ENCODE measurements around the gene ANKRD16.
"Not testable (repeated sequence)": the region's sequence is repeated elsewhere in the genome, so short reads cannot be mapped to it uniquely, and the experiment has no call there.

The ANKRD16 gene

GRCh38 chr10:5829267-5829666 lies 60.4 kb downstream of the ANKRD16 start:
- H3K9me3 Mint-ChIP-seq = no peaks in the 10 kb centered on the region

DNA sequence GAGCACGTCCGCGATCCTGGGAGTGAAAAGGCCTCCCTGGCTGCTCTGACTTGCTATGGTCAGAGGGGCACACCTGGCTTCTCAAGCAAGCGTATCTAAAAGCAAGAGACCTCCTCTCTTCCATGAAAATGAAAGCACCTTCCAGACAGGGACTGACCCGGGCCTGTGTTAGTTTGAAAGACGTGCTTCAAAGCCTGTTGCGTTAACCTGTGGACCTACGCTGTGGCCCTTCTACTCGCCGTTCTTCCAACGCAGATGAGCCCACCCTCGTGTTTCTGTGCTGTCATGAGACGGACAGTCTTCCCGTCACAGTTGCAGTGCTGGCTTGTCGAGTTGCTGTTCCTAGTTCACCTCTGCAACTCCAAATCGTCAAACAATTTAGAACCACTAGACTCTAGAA lies 61.0 kb downstream of the ANKRD16 start:
- H3K27me3 Mint-ChIP-seq = no peaks in the 10 kb centered on the region
- H3K9me3 Mint-ChIP-seq = no peaks in the 10 kb centered on the region
- ATAC-seq (ENCODE audit: low read depth) (no peak), DNase-seq (ENCODE audit: low spot score in 2 of 2) (no peak)
- no peak overlapping the region for H3K4me3 Mint-ChIP-seq
- no peaks in the 10 kb centered on the region for H3K36me3 Mint-ChIP-seq
- H3K27ac Mint-ChIP-seq = no peak overlapping the region
- H3K4me1 Mint-ChIP-seq = peaks cover 2% of the 10 kb centered on the region

More at GRCh38 chr10:5829267-5829666, 60.4 kb downstream of the ANKRD16 start:
- Mint-ChIP-seq H3K4me1 (peaks cover 5% of the 10 kb centered on the region), H3K36me3 (no peaks in the 10 kb centered on the region), H3K4me3 (no peak overlapping the region), H3K27me3 (no peaks in the 10 kb centered on the region), H3K27ac (no peak overlapping the region)
- DNase-seq (ENCODE audit: low spot score in 2 of 2) (no peak), ATAC-seq (ENCODE audit: low read depth) (no peak)

GRCh38 chr10:5827841-5828240 lies 61.9 kb downstream of the ANKRD16 start:
- H3K4me1 Mint-ChIP-seq = peaks cover 2% of the 10 kb centered on the region
- no peaks in the 10 kb centered on the region for H3K27me3 Mint-ChIP-seq
- no peak overlapping the region for H3K4me3 Mint-ChIP-seq
- no peaks in the 10 kb centered on the region for H3K9me3 Mint-ChIP-seq
- H3K36me3 Mint-ChIP-seq = no peaks in the 10 kb centered on the region
- ATAC-seq (ENCODE audit: low read depth) = no peak
- no peak overlapping the region for H3K27ac Mint-ChIP-seq
- DNase-seq (ENCODE audit: low spot score in 2 of 2) = no peak

DNA sequence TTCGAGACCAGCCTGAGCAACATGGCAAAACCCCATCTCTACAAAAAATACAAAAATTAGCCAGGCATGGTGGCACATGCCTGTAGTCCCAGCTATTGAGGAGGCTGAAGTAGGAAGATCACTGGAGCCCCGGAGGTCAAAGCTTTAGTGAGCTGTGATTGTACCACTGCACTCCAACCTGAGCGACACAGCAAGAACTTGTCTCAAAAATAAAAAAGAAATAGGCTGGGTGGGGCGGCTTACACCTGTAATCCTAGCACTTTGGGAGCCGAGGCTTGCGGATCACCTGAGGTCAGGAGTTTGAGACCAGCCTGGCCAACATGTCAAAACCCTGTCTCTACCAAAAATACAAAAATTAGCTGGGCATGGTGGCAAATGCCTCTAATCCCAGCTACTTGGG lies 63.2 kb downstream of the ANKRD16 start:
- ATAC-seq (ENCODE audit: low read depth); DNase-seq (ENCODE audit: low spot score in 2 of 2); H3K36me3 Mint-ChIP-seq; H3K4me3 Mint-ChIP-seq; H3K4me1 Mint-ChIP-seq; H3K9me3 Mint-ChIP-seq; H3K27ac Mint-ChIP-seq; H3K27me3 Mint-ChIP-seq: not testable (repeated sequence)

- Mint-ChIP-seq H3K9me3 (no peaks in the 10 kb centered on the region), H3K27ac (peak overlapping the region; percentile 94), H3K4me1 (peaks cover 40% of the 10 kb centered on the region), H3K4me3 (peak overlapping the region; percentile 52), H3K27me3 (no peaks in the 10 kb centered on the region), H3K36me3 (peaks cover 1% of the 10 kb centered on the region)
- no peak for DNase-seq (ENCODE audit: low spot score in 2 of 2)
- peak; percentile 60 for ATAC-seq (ENCODE audit: low read depth)
Observed at GRCh38 chr10:5818894-5819293, 70.8 kb downstream of the ANKRD16 start.

- ATAC-seq (ENCODE audit: low read depth) = no peak
- Mint-ChIP-seq H3K36me3 (peaks cover 1% of the 10 kb centered on the region), H3K4me1 (peaks cover 40% of the 10 kb centered on the region), H3K9me3 (no peaks in the 10 kb centered on the region), H3K4me3 (no peak overlapping the region), H3K27me3 (no peaks in the 10 kb centered on the region), H3K27ac (peak overlapping the region; percentile 68)
- no peak for DNase-seq (ENCODE audit: low spot score in 2 of 2)
Observed at GRCh38 chr10:5818048-5818331, 71.7 kb downstream of the ANKRD16 start.

DNA sequence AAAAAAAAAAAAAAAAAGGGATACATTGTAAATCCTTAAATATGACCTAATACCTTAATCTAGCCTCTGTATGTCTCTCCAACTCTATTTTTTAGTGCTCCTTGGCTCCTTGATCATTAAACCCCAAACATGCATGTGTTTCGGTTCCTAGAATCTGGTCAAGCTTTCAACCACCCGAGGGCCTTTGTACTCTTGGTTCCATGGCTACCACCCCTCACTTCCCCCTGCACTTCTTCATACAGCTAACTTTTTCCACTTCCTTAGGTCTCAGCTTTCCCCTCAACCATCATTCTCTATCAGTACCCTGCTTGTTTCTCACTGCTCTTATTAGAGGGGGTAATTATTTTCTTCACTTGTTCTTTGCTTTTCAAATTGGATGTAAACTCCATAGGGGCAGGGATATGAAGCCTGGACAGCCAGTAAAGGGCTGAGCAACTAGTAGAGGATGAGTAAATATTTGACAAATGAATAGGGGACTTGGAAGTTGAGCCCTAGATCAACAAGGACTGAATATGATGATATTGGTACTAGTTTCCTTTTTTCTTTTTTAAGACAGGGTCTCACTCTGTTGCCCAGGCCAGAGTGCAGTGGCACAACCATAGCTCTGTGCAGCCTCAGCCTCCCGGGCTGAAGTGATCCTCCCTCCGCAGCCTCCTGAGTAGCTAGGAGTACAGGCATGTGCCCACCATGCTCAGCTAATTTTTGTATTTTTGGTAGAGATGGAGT lies 72.2 kb downstream of the ANKRD16 start:
- no peak for DNase-seq (ENCODE audit: low spot score in 2 of 2)
- H3K4me1 Mint-ChIP-seq = peaks cover 40% of the 10 kb centered on the region
- H3K4me3 Mint-ChIP-seq = peak overlapping the region; percentile 71
- no peaks in the 10 kb centered on the region for H3K9me3 Mint-ChIP-seq
- H3K27me3 Mint-ChIP-seq = no peaks in the 10 kb centered on the region
- peaks cover 1% of the 10 kb centered on the region for H3K36me3 Mint-ChIP-seq
- no peak for ATAC-seq (ENCODE audit: low read depth)
- peak overlapping the region; percentile 68 for H3K27ac Mint-ChIP-seq

- DNase-seq (ENCODE audit: low spot score in 2 of 2) (peak in 1 of 2 donors; percentile 29), ATAC-seq (ENCODE audit: low read depth) (peak; percentile 47)
- no peaks in the 10 kb centered on the region for H3K27me3 Mint-ChIP-seq
- peaks cover 1% of the 10 kb centered on the region for H3K36me3 Mint-ChIP-seq
- peak overlapping the region; percentile 68 for H3K27ac Mint-ChIP-seq
- H3K9me3 Mint-ChIP-seq = no peaks in the 10 kb centered on the region
- H3K4me1 Mint-ChIP-seq = peaks cover 41% of the 10 kb centered on the region
- H3K4me3 Mint-ChIP-seq = peak overlapping the region; percentile 54
Observed at GRCh38 chr10:5816170-5816569, 73.5 kb downstream of the ANKRD16 start.

DNA sequence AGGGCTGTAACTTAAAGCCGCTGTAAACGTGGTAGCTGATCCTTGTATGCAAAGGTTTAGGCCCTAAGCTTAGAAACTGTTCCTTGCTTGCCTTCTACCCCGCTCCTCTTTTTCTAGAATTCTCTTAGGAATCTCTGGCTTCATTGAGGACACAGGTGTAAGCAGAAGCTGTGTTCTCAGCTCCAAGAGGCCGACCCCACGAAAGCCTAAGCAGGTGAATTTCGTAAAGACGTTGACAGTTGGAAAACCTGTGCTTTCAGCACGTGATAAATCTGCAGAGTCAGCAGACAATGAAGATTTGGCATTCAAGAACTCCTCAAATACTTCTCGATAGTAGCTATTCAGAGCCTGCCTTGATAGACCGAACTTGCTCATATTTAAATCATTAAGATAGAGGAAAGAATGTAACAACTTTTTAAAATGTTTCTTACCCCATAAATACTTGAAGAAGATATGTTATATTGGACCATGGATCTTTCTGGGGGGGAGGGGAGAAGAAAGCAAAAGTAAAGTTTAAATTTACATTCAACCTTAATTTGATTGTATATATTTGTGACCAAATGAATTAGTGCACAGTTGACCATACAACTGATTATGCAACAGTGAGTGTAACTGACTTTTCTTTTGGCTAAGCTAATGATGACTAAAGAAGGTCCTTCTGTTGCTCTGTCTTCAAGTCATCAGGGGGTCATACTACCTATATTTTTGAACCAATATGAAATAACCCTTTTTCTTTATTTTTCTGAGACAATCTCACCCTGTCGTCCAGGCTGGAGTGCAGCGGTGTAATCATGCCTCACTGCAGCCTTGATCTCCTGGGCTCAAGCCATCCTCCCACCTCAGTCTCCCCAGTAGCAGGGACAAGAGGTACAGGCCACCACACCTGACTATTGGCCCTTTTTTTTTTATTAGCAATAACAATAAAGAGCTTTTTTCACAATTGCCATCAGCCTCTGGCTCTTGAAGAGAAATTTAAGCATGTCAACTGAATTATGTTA lies 75.3 kb downstream of the ANKRD16 start:
- Mint-ChIP-seq H3K27me3 (no peaks in the 10 kb centered on the region), H3K4me3 (peak overlapping the region; percentile 100), H3K4me1 (peaks cover 42% of the 10 kb centered on the region), H3K27ac (peak overlapping the region; percentile 95), H3K9me3 (no peaks in the 10 kb centered on the region), H3K36me3 (peaks cover 4% of the 10 kb centered on the region)
- ATAC-seq (ENCODE audit: low read depth) = no peak
- no peak for DNase-seq (ENCODE audit: low spot score in 2 of 2)

GRCh38 chr10:5813341-5814109 lies 76.2 kb downstream of the ANKRD16 start, which contains the start of gene GDI2:
Gene GDI2, minus strand, starts transcription at chr10:5813434. Its CDS starts 176 bp downstream, at chr10:5813258.
- ATAC-seq (ENCODE audit: low read depth) (peak; percentile 84), DNase-seq (ENCODE audit: low spot score in 2 of 2) (peak; percentile 96 to 98)
- Mint-ChIP-seq H3K4me1 (peaks cover 38% of the 10 kb centered on the region), H3K27ac (peak within 1 kb of the TSS; percentile 95), H3K9me3 (no peaks in the 10 kb centered on the region), H3K36me3 (peaks cover 7% of the 10 kb centered on the region), H3K27me3 (no peaks in the 10 kb centered on the region), H3K4me3 (peak within 1 kb of the TSS; percentile 100)

DNA sequence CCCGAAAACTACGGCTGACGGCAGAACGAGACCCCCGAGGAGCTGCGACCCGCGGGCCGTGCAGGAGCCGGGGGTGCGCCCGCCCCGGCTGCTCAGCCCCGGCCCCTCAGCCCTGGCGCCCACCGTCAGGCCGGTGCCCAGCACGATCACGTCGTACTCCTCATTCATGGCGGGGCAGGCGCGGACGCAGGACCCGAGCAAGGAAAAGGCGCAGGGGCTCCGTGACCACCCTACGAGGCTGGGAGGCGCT lies 76.7 kb downstream of the ANKRD16 start:
- Mint-ChIP-seq H3K27me3 (no peaks in the 10 kb centered on the region), H3K9me3 (no peaks in the 10 kb centered on the region), H3K4me3 (peak overlapping the region; percentile 100), H3K27ac (peak overlapping the region; percentile 95), H3K4me1 (peaks cover 41% of the 10 kb centered on the region), H3K36me3 (peaks cover 7% of the 10 kb centered on the region)
- ATAC-seq (ENCODE audit: low read depth) (peak; percentile 14), DNase-seq (ENCODE audit: low spot score in 2 of 2) (no peak)

- DNase-seq (ENCODE audit: low spot score in 2 of 2) (no peak), ATAC-seq (ENCODE audit: low read depth) (peak; percentile 8)
- Mint-ChIP-seq H3K4me3 (peak overlapping the region; percentile 100), H3K4me1 (peaks cover 39% of the 10 kb centered on the region), H3K9me3 (no peaks in the 10 kb centered on the region), H3K36me3 (peaks cover 7% of the 10 kb centered on the region), H3K27ac (peak overlapping the region; percentile 95), H3K27me3 (no peaks in the 10 kb centered on the region)
Observed at GRCh38 chr10:5812283-5813090, 77.2 kb downstream of the ANKRD16 start.
